Activated CD4-positive, alpha-beta T cell treated with anti-CD3 and anti-CD28 coated beads for 48 hours (primary cell): ENCODE measurements around the gene MEMO1.
"Not testable (repeated sequence)": the region's sequence is repeated elsewhere in the genome, so short reads cannot be mapped to it uniquely, and the experiment has no call there.

Source experiments
- DNase-seq: peaks from one replicate; pipeline ENCODE4 v3.0.0-alpha.2; 2020

Gene MEMO1

GRCh38 chr2:31900156-31900555, 110.7 kb downstream of the MEMO1 start:
- DNase-seq, result not testable (repeated sequence)

- not testable (repeated sequence) for DNase-seq
Observed at GRCh38 chr2:31898346-31898745, 112.5 kb downstream of the MEMO1 start.

- not testable (repeated sequence) for DNase-seq
Observed at GRCh38 chr2:31897340-31897739, 113.5 kb downstream of the MEMO1 start.

- no peak for DNase-seq
Observed at GRCh38 chr2:31896293-31896692, 114.5 kb downstream of the MEMO1 start.

- no peak for DNase-seq
Observed at GRCh38 chr2:31894656-31895055, 116.2 kb downstream of the MEMO1 start.

- no peak for DNase-seq
Observed at GRCh38 chr2:31893094-31893493, 117.7 kb downstream of the MEMO1 start.

- DNase-seq, result no peak
Observed at GRCh38 chr2:31889044-31889443, 121.8 kb downstream of the MEMO1 start.

GRCh38 chr2:31888550-31888949, 122.3 kb downstream of the MEMO1 start:
- no peak for DNase-seq

GRCh38 chr2:31886700-31887099, 124.1 kb downstream of the MEMO1 start:
- no peak for DNase-seq

- no peak for DNase-seq
Observed at GRCh38 chr2:31877008-31877407, 133.8 kb downstream of the MEMO1 start.

GRCh38 chr2:31874071-31874470, 136.7 kb downstream of the MEMO1 start:
- no peak for DNase-seq

- no peak for DNase-seq
Observed at GRCh38 chr2:31865215-31865614, 145.6 kb downstream of the MEMO1 start.

GRCh38 chr2:31863867-31864266, 146.9 kb downstream of the MEMO1 start:
- no peak for DNase-seq

GRCh38 chr2:31863015-31863656, 147.7 kb downstream of the MEMO1 start:
- not testable (repeated sequence) for DNase-seq

- DNase-seq, result no peak
Observed at GRCh38 chr2:31859959-31860358, 150.8 kb downstream of the MEMO1 start.

GRCh38 chr2:31853521-31853920, 157.3 kb downstream of the MEMO1 start:
- no peak for DNase-seq

- DNase-seq, result not testable (repeated sequence)
Observed at GRCh38 chr2:31842150-31842549, 168.7 kb downstream of the MEMO1 start.

GRCh38 chr2:31835450-31835849, 175.4 kb downstream of the MEMO1 start:
- no peak for DNase-seq

- DNase-seq, result no peak
Observed at GRCh38 chr2:31832363-31832762, 178.4 kb downstream of the MEMO1 start.

GRCh38 chr2:31831585-31831984, 179.2 kb downstream of the MEMO1 start:
- DNase-seq, result no peak

- DNase-seq, result no peak
Observed at GRCh38 chr2:31828891-31829290, 181.9 kb downstream of the MEMO1 start.

- DNase-seq, result no peak
Observed at GRCh38 chr2:31823558-31823957, 187.2 kb downstream of the MEMO1 start.

GRCh38 chr2:31822587-31822986, 188.2 kb downstream of the MEMO1 start:
- DNase-seq, result no peak
